ENCODE measurements around the gene DHX29. TPM values are rescaled to one million over a fixed set of nuclear protein-coding genes. Genes with fewer than 3 reads are reported as not detected.

The DHX29 gene
- total and polyA plus RNA-seq, 2 donors (not counting 1 experiment from before 2014, with no cell fraction given), result 8.1 to 38.5 TPM

DNA sequence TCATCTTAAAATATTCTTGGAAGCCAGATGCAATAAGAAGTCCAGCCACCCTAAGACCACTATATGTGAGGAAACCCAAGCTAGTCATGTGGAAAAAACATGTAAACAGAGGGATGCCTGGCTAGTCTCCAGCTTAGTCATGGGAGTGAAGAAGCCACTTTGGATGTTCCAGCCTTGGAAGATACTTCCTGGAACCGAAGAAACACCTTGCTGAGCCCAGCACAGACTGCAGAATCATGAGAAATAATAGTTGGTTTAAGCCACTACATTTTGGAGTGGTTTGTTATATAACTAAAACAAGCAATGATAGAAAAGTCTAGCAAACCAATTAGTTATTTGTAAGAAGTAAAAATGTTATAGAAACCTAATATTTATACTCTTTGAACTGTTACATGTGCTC, 12.6 kb downstream of the DHX29 start:
- no peaks in the 10 kb centered on the region for H3K4me1 ChIP-seq (ENCODE audit: control insufficient read depth, extremely low read depth, insufficient read depth, low read length)
- TF ChIP-seq, protein P1, sequence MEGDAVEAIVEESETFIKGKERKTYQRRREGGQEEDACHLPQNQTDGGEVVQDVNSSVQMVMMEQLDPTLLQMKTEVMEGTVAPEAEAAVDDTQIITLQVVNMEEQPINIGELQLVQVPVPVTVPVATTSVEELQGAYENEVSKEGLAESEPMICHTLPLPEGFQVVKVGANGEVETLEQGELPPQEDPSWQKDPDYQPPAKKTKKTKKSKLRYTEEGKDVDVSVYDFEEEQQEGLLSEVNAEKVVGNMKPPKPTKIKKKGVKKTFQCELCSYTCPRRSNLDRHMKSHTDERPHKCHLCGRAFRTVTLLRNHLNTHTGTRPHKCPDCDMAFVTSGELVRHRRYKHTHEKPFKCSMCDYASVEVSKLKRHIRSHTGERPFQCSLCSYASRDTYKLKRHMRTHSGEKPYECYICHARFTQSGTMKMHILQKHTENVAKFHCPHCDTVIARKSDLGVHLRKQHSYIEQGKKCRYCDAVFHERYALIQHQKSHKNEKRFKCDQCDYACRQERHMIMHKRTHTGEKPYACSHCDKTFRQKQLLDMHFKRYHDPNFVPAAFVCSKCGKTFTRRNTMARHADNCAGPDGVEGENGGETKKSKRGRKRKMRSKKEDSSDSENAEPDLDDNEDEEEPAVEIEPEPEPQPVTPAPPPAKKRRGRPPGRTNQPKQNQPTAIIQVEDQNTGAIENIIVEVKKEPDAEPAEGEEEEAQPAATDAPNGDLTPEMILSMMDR (conservative IDR thresholded peaks at IDR 0.05 in 1 of 2, IDR thresholded peaks at IDR 0.05 in 1 of 2; ENCODE audit: low read depth in 1 of 2, low read length in 2 of 2), result no peak
- no peak for TF ChIP-seq EZH2 (IDR thresholded peaks at IDR 0.05; ENCODE audit: low read length, missing control alignments)
- H3K9me3 ChIP-seq (ENCODE audit: control insufficient read depth, insufficient read depth, low read depth, low read length), result no peaks in the 10 kb centered on the region
- peaks cover 19% of the 10 kb centered on the region for H3K79me2 ChIP-seq (ENCODE audit: control insufficient read depth, insufficient read depth, low read length)
- no peak overlapping the region for H3K27ac ChIP-seq (ENCODE audit: insufficient read depth, low read length)
- H3K4me3 ChIP-seq (replicated peaks in 1 of 4; ENCODE audit: control extremely low read depth in 1 of 4, insufficient read depth in 1 of 4, low read depth in 3 of 4, low read length in 4 of 4), result no peak overlapping the region
- no peaks in the 10 kb centered on the region for H4K20me1 ChIP-seq (ENCODE audit: control insufficient read depth, extremely low read depth, insufficient read depth, low read length)
- H3K9ac ChIP-seq (ENCODE audit: insufficient read depth, low read length), result no peak overlapping the region
- peaks cover 9% of the 10 kb centered on the region for H3K36me3 ChIP-seq (ENCODE audit: control insufficient read depth, insufficient read depth, low read length)
- no peak for DNase-seq (ENCODE audit: low read depth in 2 of 2)
- no peak overlapping the region for H2AFZ ChIP-seq (ENCODE audit: low read length)
- H3K4me2 ChIP-seq (ENCODE audit: extremely low read depth, insufficient read depth, low read length), result no peak overlapping the region
- H3K27me3 ChIP-seq (ENCODE audit: control insufficient read depth, insufficient read depth, low read length), result no peaks in the 10 kb centered on the region

DNA sequence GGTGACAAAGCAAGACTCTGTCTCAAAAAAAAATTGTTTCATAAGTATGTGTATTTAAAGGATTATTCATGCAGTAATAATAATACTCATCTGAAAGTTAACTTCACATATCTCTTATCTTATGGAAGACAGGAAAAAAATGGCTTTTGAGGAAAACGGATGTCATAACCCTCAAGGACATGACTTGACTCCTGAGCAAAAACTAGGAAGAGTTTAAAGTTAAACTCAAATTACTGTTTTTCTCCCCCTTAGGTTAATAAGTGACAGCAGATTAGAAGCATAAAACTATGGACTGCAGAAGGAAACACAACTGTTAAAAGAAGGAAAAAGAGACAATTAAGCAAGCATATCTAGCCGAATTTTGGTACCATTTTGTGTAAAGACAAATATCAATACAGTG, 16.5 kb downstream of the DHX29 start:
- H3K9ac ChIP-seq (ENCODE audit: insufficient read depth, low read length), result no peak overlapping the region
- no peak overlapping the region for H3K4me2 ChIP-seq (ENCODE audit: extremely low read depth, insufficient read depth, low read length)
- H3K36me3 ChIP-seq (ENCODE audit: control insufficient read depth, insufficient read depth, low read length), result peaks cover 11% of the 10 kb centered on the region
- H3K27me3 ChIP-seq (ENCODE audit: control insufficient read depth, insufficient read depth, low read length), result no peaks in the 10 kb centered on the region
- H3K27ac ChIP-seq (ENCODE audit: insufficient read depth, low read length), result no peak overlapping the region
- no peak for DNase-seq (ENCODE audit: low read depth in 2 of 2)
- no peaks in the 10 kb centered on the region for H3K4me1 ChIP-seq (ENCODE audit: control insufficient read depth, extremely low read depth, insufficient read depth, low read length)
- H3K4me3 ChIP-seq (replicated peaks in 1 of 4; ENCODE audit: control extremely low read depth in 1 of 4, insufficient read depth in 1 of 4, low read depth in 3 of 4, low read length in 4 of 4), result no peak overlapping the region
- TF ChIP-seq, protein P1 (conservative IDR thresholded peaks at IDR 0.05 in 1 of 2, IDR thresholded peaks at IDR 0.05 in 1 of 2; ENCODE audit: low read depth in 1 of 2, low read length in 2 of 2), result no peak
- TF ChIP-seq EZH2 (IDR thresholded peaks at IDR 0.05; ENCODE audit: low read length, missing control alignments), result no peak
- no peaks in the 10 kb centered on the region for H4K20me1 ChIP-seq (ENCODE audit: control insufficient read depth, extremely low read depth, insufficient read depth, low read length)
- H3K9me3 ChIP-seq (ENCODE audit: control insufficient read depth, insufficient read depth, low read depth, low read length), result no peaks in the 10 kb centered on the region
- no peak overlapping the region for H2AFZ ChIP-seq (ENCODE audit: low read length)
- peaks cover 2% of the 10 kb centered on the region for H3K79me2 ChIP-seq (ENCODE audit: control insufficient read depth, insufficient read depth, low read length)

DNA sequence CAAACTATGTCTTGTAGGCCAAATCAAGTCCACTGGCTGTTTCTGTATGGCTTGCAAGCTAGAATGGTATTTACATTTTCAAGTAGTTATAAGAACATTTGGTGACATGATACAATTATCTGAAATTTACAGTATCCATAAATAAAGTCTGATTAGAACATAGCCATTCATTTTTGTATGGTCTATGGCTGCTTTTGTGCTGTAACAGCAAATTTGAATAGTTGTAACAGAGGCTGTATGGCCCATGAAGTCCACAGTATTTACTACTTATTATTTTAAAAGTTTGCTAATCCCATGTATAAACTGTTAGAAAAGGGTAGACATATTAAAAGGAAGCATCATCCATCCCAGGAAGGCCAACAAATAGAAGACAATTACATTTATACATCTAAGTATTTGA, 17.7 kb downstream of the DHX29 start:
- H3K9ac ChIP-seq (ENCODE audit: insufficient read depth, low read length), result no peak overlapping the region
- peaks cover under 1% of the 10 kb centered on the region for H3K79me2 ChIP-seq (ENCODE audit: control insufficient read depth, insufficient read depth, low read length)
- H4K20me1 ChIP-seq (ENCODE audit: control insufficient read depth, extremely low read depth, insufficient read depth, low read length), result no peaks in the 10 kb centered on the region
- no peaks in the 10 kb centered on the region for H3K4me1 ChIP-seq (ENCODE audit: control insufficient read depth, extremely low read depth, insufficient read depth, low read length)
- H3K4me3 ChIP-seq (replicated peaks in 1 of 4; ENCODE audit: control extremely low read depth in 1 of 4, insufficient read depth in 1 of 4, low read depth in 3 of 4, low read length in 4 of 4), result no peak overlapping the region
- no peak for TF ChIP-seq EZH2 (IDR thresholded peaks at IDR 0.05; ENCODE audit: low read length, missing control alignments)
- TF ChIP-seq, protein P1 (conservative IDR thresholded peaks at IDR 0.05 in 1 of 2, IDR thresholded peaks at IDR 0.05 in 1 of 2; ENCODE audit: low read depth in 1 of 2, low read length in 2 of 2), result no peak
- no peak overlapping the region for H2AFZ ChIP-seq (ENCODE audit: low read length)
- no peak for DNase-seq (ENCODE audit: low read depth in 2 of 2)
- H3K4me2 ChIP-seq (ENCODE audit: extremely low read depth, insufficient read depth, low read length), result no peak overlapping the region
- no peaks in the 10 kb centered on the region for H3K27me3 ChIP-seq (ENCODE audit: control insufficient read depth, insufficient read depth, low read length)
- H3K9me3 ChIP-seq (ENCODE audit: control insufficient read depth, insufficient read depth, low read depth, low read length), result no peaks in the 10 kb centered on the region
- H3K27ac ChIP-seq (ENCODE audit: insufficient read depth, low read length), result no peak overlapping the region
- H3K36me3 ChIP-seq (ENCODE audit: control insufficient read depth, insufficient read depth, low read length), result peaks cover 12% of the 10 kb centered on the region
